ENCODE data around the gene FOXC2.

The FOXC2 gene

GRCh38 chr16:86533076-86533475, 33.6 kb upstream of the FOXC2 start:
- DNase-seq, result no peak

- DNase-seq, result no peak
Measured at GRCh38 chr16:86533767-86534351, 32.8 kb upstream of the FOXC2 start.

- DNase-seq, result no peak
Measured at GRCh38 chr16:86534779-86535615, 31.6 kb upstream of the FOXC2 start.

GRCh38 chr16:86536621-86537020, 30.0 kb upstream of the FOXC2 start:
- DNase-seq, result no peak

GRCh38 chr16:86537486-86537885, 29.1 kb upstream of the FOXC2 start:
- no peak for DNase-seq

- DNase-seq, result no peak
Measured at GRCh38 chr16:86538196-86538780, 28.3 kb upstream of the FOXC2 start.

GRCh38 chr16:86540894-86541293, 25.7 kb upstream of the FOXC2 start:
- no peak for DNase-seq

GRCh38 chr16:86541560-86541959, 25.1 kb upstream of the FOXC2 start:
- no peak for DNase-seq

GRCh38 chr16:86542756-86543750, 23.6 kb upstream of the FOXC2 start:
- no peak for DNase-seq

GRCh38 chr16:86545481-86545880, 21.1 kb upstream of the FOXC2 start:
- DNase-seq, result no peak

- no peak for DNase-seq
Measured at GRCh38 chr16:86545954-86546637, 20.5 kb upstream of the FOXC2 start.

GRCh38 chr16:86546638-86547013, 20.0 kb upstream of the FOXC2 start:
- no peak for DNase-seq

GRCh38 chr16:86547286-86547685, 19.3 kb upstream of the FOXC2 start:
- no peak for DNase-seq

- DNase-seq, result peak in 1 of 5 experiments; percentile 94
Measured at GRCh38 chr16:86549076-86549892, 17.3 kb upstream of the FOXC2 start.

GRCh38 chr16:86549893-86550190, 16.8 kb upstream of the FOXC2 start:
- DNase-seq, result no peak

GRCh38 chr16:86550281-86550680, 16.3 kb upstream of the FOXC2 start:
- DNase-seq, result peak in 1 of 5 experiments; percentile 35

GRCh38 chr16:86553356-86553755, 13.3 kb upstream of the FOXC2 start:
- DNase-seq, result no peak

GRCh38 chr16:86554599-86554916, 12.1 kb upstream of the FOXC2 start:
- no peak for DNase-seq

- DNase-seq, result peak; percentile 91 to 93 (median 93)
Measured at GRCh38 chr16:86554917-86555703, 11.5 kb upstream of the FOXC2 start, which contains the start of gene MTHFSD. MTHFSD (minus strand) TSS chr16:86555235; CDS start chr16:86555184, 51 bp downstream.

GRCh38 chr16:86555704-86556075, 10.9 kb upstream of the FOXC2 start:
- no peak for DNase-seq

- no peak for DNase-seq
Measured at GRCh38 chr16:86556576-86556975, 10.1 kb upstream of the FOXC2 start.

Data from T-helper 2 cell (primary cell).